AG10803 (cell line): ENCODE data around the gene TBC1D14.
A peak's percentile ranks its signal among the peaks of the same experiment; 100 is the strongest.

Experiments
- DNase-seq: peaks from one replicate; pipeline ENCODE4 v3.0.0; 2010; ENCODE audit warnings: low read depth
- H3K4me3 ChIP-seq: 2 replicates; pipeline ENCODE4 v1.5.1; 2011; ENCODE audit warnings: mild to moderate bottlenecking, low read length, control low read depth
- CTCF ChIP-seq: conservative IDR thresholded peaks from 2 replicates; pipeline ENCODE4 v1.5.1; 2011; ENCODE audit warnings: mild to moderate bottlenecking, low read length, control low read depth, inconsistent platforms

Gene TBC1D14

GRCh38 chr4:7073059-7073458 lies 163.4 kb downstream of the TBC1D14 start:
- no peak for DNase-seq
- no peak for TF ChIP-seq CTCF

GRCh38 chr4:7073526-7074390 lies 164.1 kb downstream of the TBC1D14 start:
- no peak for TF ChIP-seq CTCF
- peak; percentile 35 for DNase-seq
- H3K4me3 ChIP-seq: no peak overlapping the region

More at GRCh38 chr4:7073059-7073458, 163.4 kb downstream of the TBC1D14 start:
- H3K4me3 ChIP-seq: no peak overlapping the region

- no peak overlapping the region for H3K4me3 ChIP-seq
- no peak for TF ChIP-seq CTCF
- DNase-seq: peak; percentile 21
These were observed 164.8 kb downstream of the TBC1D14 start for GRCh38 chr4:7074426-7074825.

- DNase-seq: peak; percentile 25
- TF ChIP-seq CTCF: no peak
- H3K4me3 ChIP-seq: no peak overlapping the region
These were observed 166.5 kb downstream of the TBC1D14 start for GRCh38 chr4:7075962-7076695.

- DNase-seq: no peak
- H3K4me3 ChIP-seq: no peak overlapping the region
- no peak for TF ChIP-seq CTCF
These were observed 167.1 kb downstream of the TBC1D14 start for GRCh38 chr4:7076696-7077082.

GRCh38 chr4:7077371-7077770 lies 167.7 kb downstream of the TBC1D14 start:
- H3K4me3 ChIP-seq: no peak overlapping the region
- no peak for DNase-seq
- no peak for TF ChIP-seq CTCF
